GM08714 (cell line): ENCODE measurements around the gene ZBBX.

Source experiments
- H3K4me3 ChIP-seq: fragments of 200-500 bp; sonication (Bioruptor generic); 2 replicates; pipeline ENCODE4 v1.5.1; 2014; ENCODE audit warnings: mild to moderate bottlenecking, low read length, inconsistent platforms
- ZNF274 ChIP-seq: IDR thresholded peaks from 2 replicates; pipeline ENCODE4 v1.6.1; 2012; ENCODE audit warnings: mild to moderate bottlenecking, low read depth, low read length

The ZBBX gene

DNA sequence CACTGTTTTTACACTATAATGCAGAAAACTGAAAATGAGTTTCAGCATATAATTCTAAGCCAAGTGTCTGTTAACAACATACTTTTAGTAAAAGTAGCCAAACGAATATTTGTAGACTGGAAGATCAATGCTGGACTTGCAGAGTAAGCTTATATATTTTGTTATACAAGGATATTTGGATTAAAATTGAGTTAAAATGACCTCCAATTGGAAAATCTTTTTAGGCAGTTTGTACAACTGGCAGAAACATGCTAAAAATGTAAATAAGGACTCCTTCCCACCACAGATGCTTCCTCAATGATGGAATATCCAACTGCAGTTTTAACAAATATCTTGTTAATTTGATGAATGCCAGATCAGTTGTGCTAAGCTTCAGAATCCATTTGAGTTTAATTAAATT, 25.3 kb downstream of the ZBBX start:
- no peak overlapping the region for H3K4me3 ChIP-seq
- TF ChIP-seq ZNF274: no peak

GRCh38 chr3:167350245-167350862, 29.7 kb downstream of the ZBBX start:
- TF ChIP-seq ZNF274: no peak
- H3K4me3 ChIP-seq: no peak overlapping the region

DNA sequence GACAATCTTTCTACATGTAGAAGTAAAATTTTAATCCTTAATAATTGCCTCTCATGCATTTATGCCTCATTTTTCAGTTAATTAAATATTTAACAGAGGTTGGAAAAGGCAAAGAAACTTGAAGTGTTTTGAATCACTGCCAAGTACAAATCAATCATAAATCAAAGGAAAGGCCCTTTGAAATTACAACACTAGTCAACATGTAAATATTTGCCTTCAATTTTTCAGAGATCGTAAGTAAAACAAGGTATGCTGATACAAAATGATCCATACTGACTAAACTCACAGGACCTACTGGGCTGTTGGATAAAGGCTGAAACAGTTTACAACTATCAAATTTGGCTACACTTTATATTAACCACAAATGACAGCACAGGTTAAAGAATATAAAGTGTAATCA, 33.9 kb downstream of the ZBBX start:
- no peak overlapping the region for H3K4me3 ChIP-seq
- no peak for TF ChIP-seq ZNF274

- no peak overlapping the region for H3K4me3 ChIP-seq
- no peak for TF ChIP-seq ZNF274
These were observed 48.9 kb downstream of the ZBBX start for GRCh38 chr3:167330993-167331785.

GRCh38 chr3:167323572-167323971, 56.5 kb downstream of the ZBBX start:
- H3K4me3 ChIP-seq: no peak overlapping the region
- TF ChIP-seq ZNF274: no peak

DNA sequence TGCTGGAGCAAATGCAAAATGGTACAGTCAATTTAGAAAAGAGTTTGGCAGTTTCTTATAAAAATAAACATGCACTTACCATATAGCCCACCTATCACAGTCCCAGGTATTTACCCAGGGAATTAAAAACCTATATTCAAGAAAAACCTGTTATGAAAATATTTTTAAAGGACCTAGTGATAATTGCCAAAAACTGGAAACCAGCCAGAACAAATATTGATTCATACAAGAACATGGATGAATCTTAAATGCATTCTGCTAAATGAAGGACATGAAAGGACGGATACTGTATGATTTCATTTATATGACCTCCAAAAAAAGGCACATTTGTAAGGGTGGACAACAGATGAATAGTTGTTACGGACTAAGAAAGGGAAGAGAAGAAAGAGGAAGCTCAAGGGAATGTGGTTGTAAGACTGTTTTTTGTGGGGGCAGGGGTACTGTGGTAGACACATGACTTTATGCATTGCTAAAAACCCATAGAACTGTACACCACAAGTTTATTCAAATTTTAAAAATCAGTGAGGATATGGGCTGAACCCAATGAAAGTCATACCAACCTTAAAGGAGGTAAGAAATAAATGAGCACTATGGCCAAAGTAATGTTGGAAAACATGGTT, 61.0 kb downstream of the ZBBX start:
- no peak for TF ChIP-seq ZNF274
- H3K4me3 ChIP-seq: no peak overlapping the region

- TF ChIP-seq ZNF274: no peak
- no peak overlapping the region for H3K4me3 ChIP-seq
These were observed 61.8 kb downstream of the ZBBX start for GRCh38 chr3:167318306-167318705.

DNA sequence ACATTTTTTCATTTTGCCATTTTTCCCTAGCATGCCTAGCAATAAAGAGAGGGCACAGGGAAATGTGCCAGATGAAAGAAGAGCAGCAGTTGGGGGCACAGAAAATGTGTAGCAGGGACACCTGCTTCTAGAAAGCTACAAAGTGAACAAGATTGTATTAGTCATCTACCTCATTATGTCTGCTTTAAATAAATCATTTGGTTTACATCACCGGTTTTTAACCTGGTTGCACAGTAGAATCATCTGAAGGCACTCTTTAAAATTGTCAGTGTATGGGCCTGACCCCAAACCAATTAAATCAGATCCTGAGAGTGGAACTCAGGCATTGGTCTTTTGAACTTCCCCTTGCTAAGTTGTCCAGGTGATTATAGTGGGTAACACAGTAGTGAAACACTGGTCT, 73.8 kb downstream of the ZBBX start:
- no peak for TF ChIP-seq ZNF274

DNA sequence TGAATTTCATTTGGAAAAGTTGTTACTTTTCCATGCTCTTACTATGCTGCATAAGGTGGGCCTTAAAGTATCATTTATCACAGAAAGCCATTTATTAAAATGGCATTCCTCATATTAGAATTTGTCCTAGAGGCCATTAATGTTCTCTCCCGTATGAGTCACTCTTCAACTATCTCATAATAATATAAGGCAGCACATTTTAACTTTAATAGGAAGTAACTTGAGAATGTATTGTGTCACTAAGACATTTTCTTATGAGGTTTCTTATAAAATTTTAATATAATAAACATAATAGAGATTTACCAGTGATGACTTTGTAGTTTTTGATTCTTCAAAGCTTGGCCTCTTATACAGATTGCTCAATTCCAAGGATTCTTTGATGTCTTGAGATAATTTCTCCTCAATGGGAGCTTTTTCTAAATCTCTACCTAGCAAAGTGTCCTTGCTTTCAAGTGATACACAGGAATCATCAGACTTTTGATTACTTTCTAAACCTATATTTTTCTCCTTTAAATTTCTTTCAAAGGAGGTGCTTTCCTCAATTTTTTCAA, 74.7 kb downstream of the ZBBX start:
- TF ChIP-seq ZNF274: no peak
- H3K4me3 ChIP-seq: no peak overlapping the region

More for the DNA sequence above, 73.8 kb downstream of the ZBBX start:
- no peak overlapping the region for H3K4me3 ChIP-seq

DNA sequence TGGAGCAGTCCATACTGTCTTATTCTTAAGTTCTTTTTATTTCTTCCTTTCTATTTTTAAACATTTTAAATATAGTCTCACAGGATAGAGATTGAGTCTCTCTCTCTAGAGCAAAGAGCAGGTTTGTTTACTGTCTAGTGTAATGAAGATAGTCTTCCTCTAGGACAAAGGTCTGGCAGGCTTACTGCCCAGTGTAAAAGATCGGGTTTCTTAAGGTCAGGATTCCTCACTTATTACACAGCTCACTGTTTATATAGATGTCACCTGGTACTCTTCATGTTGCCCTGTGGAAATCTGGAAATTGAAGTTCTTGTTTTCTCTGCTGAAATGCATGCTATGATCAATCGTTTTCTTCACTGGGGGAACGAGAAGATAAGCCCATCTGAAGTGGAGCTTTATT, 76.0 kb downstream of the ZBBX start:
- TF ChIP-seq ZNF274: no peak
- H3K4me3 ChIP-seq: no peak overlapping the region

DNA sequence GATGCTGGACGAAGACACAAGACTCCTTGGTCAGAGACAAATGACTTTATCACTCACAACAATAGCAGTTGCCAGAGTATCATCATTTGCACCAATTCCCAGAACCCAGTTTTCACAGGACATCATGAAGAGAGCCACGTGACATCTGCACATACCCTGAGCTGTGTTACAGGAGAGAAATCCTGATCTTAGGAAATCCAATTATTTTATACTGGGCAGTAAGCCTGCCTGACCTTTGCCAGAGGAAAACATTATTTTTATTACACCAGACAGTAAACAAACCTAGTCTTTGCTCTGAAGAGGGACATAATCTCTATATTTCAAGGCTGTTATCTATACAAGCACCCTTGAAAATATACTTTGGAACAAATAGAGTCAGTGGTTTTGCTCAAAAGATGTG, 77.4 kb downstream of the ZBBX start:
- H3K4me3 ChIP-seq: no peak overlapping the region
- no peak for TF ChIP-seq ZNF274

GRCh38 chr3:167300207-167300606, 79.9 kb downstream of the ZBBX start:
- H3K4me3 ChIP-seq: no peak overlapping the region
- no peak for TF ChIP-seq ZNF274

DNA sequence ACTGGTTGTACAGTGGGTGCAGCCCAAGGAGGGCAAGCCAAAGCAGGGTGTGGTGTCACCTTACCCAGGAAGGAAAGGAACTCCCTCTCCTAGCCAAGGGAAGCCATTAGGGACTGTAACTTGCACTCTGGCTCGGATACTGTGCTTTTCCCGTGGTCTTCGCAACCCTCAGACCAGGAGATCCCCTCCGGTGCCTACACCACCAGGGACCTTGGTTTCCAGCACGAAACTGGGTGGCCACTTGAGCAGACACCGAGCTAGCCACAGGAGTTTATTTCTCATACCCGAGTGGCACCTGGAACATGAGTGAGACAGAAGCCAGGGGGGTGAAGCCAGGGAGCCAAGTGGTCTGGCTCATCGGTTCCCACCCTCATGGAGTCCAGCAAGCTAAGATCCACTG, 90.7 kb downstream of the ZBBX start:
- no peak for TF ChIP-seq ZNF274
- H3K4me3 ChIP-seq: no peak overlapping the region

GRCh38 chr3:167288737-167289136, 91.4 kb downstream of the ZBBX start:
- TF ChIP-seq ZNF274: no peak
- H3K4me3 ChIP-seq: no peak overlapping the region

DNA sequence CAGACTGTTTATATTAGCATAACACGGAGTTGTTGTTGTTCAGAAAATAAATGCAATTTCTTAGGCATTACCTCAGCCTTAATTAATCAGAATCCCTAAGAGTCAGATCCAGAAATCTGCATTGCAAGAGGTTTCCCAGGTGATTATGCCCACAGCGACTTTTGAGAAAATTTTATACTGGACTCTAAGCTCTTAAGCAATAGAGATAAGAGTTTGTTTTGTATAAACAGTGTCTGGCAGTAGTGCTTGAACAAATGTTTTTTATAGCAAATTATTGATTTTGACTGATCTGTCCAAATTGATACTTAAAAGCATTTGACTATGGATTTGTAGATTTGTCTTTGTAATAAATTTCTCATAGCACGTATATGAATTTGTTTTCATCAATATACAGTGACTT, 92.8 kb downstream of the ZBBX start:
- no peak overlapping the region for H3K4me3 ChIP-seq
- no peak for TF ChIP-seq ZNF274
